ENCODE results near the gene NEK8.
"Not testable (repeated sequence)": the region's sequence is repeated elsewhere in the genome, so short reads cannot be mapped to it uniquely, and the experiment has no call there.

Gene NEK8

GRCh38 chr17:28718333-28719020, 10.1 kb upstream of the NEK8 start:
- no peak for DNase-seq (ENCODE audit: low spot score)
- CTCF ChIA-PET: no interaction called here
- POLR2A ChIA-PET (ENCODE audit: low non-redundant PET): no interaction called here
- no peak for TF ChIP-seq CTCF (conservative IDR thresholded peaks at IDR 0.05; ENCODE audit: low read depth)
- H3K27ac ChIP-seq: peak overlapping the region; percentile 99

GRCh38 chr17:28719021-28719433, 9.6 kb upstream of the NEK8 start:
- peak overlapping the region; percentile 99 for H3K27ac ChIP-seq
- ChIA-PET POLR2A (ENCODE audit: low non-redundant PET) (interaction anchor here (0.6 to 1.8 kb wide), 7 partner anchors 8 to 233 kb away, joined by 3 to 11 read pairs (median 5); partner anchors contain the start of genes BLTP2, PHF12 and PROCA1), CTCF (interaction anchor here (0.8 kb wide), 1 partner anchor 31 kb away, joined by 3 read pairs; no protein-coding TSS in a partner anchor)
- no peak for TF ChIP-seq CTCF (conservative IDR thresholded peaks at IDR 0.05; ENCODE audit: low read depth)
- no peak for DNase-seq (ENCODE audit: low spot score)

GRCh38 chr17:28720247-28720996, 8.2 kb upstream of the NEK8 start:
- CTCF ChIA-PET: no interaction called here
- POLR2A ChIA-PET (ENCODE audit: low non-redundant PET): interaction anchor here (0.6 to 1.8 kb wide), 4 partner anchors 10 to 80 kb away, joined by 3 to 11 read pairs (median 6); partner anchors contain the start of gene PROCA1
- DNase-seq (ENCODE audit: low spot score): no peak
- H3K27ac ChIP-seq: peak overlapping the region; percentile 99
- TF ChIP-seq CTCF (conservative IDR thresholded peaks at IDR 0.05; ENCODE audit: low read depth): peak; percentile 12; the same call in 1 of the 2 replicates

GRCh38 chr17:28720997-28721329, 7.6 kb upstream of the NEK8 start:
- CTCF ChIA-PET; POLR2A ChIA-PET (ENCODE audit: low non-redundant PET); DNase-seq (ENCODE audit: low spot score): not testable (repeated sequence)
- H3K27ac ChIP-seq: peak overlapping the region; percentile 99

- POLR2A ChIA-PET (ENCODE audit: low non-redundant PET): interaction anchor here (0.7 kb wide), 1 partner anchor 227 kb away, joined by 10 read pairs; no protein-coding TSS in a partner anchor
- CTCF ChIA-PET: interaction anchor here (0.9 kb wide), 1 partner anchor 10 kb away, joined by 5 read pairs; no protein-coding TSS in a partner anchor
- peak overlapping the region; percentile 99 for H3K27ac ChIP-seq
- DNase-seq (ENCODE audit: low spot score): no peak
- no peak for TF ChIP-seq CTCF (conservative IDR thresholded peaks at IDR 0.05; ENCODE audit: low read depth)
Observed at GRCh38 chr17:28722417-28723158, 6.0 kb upstream of the NEK8 start.

- CTCF ChIA-PET: no interaction called here
- no peak for DNase-seq (ENCODE audit: low spot score)
- TF ChIP-seq CTCF (conservative IDR thresholded peaks at IDR 0.05; ENCODE audit: low read depth): no peak
- H3K27ac ChIP-seq: peak overlapping the region; percentile 99
- POLR2A ChIA-PET (ENCODE audit: low non-redundant PET): interaction anchor here (0.7 kb wide), 1 partner anchor 226 kb away, joined by 10 read pairs; no protein-coding TSS in a partner anchor
Observed at GRCh38 chr17:28723159-28723835, 5.3 kb upstream of the NEK8 start.

- not testable (repeated sequence) for DNase-seq (ENCODE audit: low spot score)
- POLR2A ChIA-PET (ENCODE audit: low non-redundant PET): interaction anchor here (5.5 kb wide), 1 partner anchor 20 kb away, joined by 95 read pairs; the partner anchor contains the start of gene TRAF4
- CTCF ChIA-PET: interaction anchor here (5.6 kb wide), 1 partner anchor 24 kb away, joined by 249 read pairs; the partner anchor contains the start of gene TRAF4
- peak overlapping the region; percentile 99 for H3K27ac ChIP-seq
Observed at GRCh38 chr17:28723836-28724499, 4.6 kb upstream of the NEK8 start.
